ENCODE data around the gene TOP2A.
A peak's percentile ranks its signal among the peaks of the same experiment; 100 is the strongest.

The TOP2A gene, protein sequence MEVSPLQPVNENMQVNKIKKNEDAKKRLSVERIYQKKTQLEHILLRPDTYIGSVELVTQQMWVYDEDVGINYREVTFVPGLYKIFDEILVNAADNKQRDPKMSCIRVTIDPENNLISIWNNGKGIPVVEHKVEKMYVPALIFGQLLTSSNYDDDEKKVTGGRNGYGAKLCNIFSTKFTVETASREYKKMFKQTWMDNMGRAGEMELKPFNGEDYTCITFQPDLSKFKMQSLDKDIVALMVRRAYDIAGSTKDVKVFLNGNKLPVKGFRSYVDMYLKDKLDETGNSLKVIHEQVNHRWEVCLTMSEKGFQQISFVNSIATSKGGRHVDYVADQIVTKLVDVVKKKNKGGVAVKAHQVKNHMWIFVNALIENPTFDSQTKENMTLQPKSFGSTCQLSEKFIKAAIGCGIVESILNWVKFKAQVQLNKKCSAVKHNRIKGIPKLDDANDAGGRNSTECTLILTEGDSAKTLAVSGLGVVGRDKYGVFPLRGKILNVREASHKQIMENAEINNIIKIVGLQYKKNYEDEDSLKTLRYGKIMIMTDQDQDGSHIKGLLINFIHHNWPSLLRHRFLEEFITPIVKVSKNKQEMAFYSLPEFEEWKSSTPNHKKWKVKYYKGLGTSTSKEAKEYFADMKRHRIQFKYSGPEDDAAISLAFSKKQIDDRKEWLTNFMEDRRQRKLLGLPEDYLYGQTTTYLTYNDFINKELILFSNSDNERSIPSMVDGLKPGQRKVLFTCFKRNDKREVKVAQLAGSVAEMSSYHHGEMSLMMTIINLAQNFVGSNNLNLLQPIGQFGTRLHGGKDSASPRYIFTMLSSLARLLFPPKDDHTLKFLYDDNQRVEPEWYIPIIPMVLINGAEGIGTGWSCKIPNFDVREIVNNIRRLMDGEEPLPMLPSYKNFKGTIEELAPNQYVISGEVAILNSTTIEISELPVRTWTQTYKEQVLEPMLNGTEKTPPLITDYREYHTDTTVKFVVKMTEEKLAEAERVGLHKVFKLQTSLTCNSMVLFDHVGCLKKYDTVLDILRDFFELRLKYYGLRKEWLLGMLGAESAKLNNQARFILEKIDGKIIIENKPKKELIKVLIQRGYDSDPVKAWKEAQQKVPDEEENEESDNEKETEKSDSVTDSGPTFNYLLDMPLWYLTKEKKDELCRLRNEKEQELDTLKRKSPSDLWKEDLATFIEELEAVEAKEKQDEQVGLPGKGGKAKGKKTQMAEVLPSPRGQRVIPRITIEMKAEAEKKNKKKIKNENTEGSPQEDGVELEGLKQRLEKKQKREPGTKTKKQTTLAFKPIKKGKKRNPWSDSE (N-terminal part only)

GRCh38 chr17:40417609-40418427 is at the start of gene TOP2A:
Gene TOP2A, minus strand, starts transcription at chr17:40417896. Its CDS starts 105 bp downstream, at chr17:40417791.
- DNase-seq (ENCODE audit: low spot score), result peak; percentile 98

- no peak for DNase-seq (ENCODE audit: low spot score)
Measured at GRCh38 chr17:40467281-40467867, 49.7 kb upstream of the TOP2A start.

DNA sequence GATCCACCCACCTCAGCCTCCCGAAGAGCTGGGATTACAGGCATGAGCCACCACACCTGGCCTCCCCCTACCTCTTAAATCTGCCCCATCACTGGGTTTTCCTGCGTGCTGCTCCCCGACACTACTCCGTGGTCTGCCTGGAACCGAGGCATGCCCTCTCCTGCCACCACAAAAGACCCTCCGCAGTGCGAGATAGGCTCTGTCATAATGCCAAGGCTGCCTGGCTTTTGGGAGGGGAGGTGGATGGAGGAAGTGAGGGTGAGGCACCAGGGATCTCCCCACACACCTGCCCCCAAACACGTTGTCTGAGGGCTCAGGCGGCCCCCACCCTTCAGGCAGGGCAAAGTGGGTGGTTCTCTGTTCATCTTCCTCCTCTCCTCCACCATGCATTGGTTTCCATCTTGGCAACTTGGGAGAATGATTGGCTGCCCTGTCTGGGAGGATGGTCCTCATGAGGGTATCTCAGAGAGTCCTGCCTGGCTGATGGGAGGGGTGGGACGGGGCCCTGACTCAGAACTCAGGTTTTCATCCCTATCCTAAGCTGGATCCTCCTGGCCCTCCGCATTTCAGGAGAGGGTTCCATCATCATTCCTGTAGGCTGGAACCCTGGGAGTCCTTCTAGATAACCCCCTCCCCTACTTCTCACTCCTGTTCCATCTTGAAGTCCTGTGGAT is 48.7 kb upstream of the TOP2A start:
- DNase-seq (ENCODE audit: low spot score), result no peak

DNA sequence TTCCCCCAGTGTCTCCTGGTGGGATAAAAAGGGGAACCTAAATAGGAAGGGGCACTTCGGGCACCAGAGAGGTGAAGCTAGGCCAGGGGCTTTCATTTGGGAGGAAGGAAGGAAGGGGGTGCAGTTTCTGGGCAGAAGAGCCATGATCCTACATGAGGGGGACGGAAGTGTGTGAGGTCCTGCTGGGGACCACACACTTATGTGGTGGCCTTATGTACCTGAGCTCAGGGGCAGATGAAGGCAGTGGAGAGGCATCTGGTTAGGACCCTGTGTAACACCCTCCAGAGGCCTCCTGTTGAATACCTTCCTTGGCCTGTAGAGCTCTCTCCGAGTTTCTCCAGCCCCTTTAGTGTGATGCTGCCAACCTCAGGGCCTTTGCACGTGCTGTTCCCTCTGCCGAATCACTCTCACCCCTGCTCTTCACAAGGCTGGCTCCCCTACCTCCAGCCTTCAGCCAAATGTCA is 46.7 kb upstream of the TOP2A start:
- DNase-seq (ENCODE audit: low spot score), result no peak

DNA sequence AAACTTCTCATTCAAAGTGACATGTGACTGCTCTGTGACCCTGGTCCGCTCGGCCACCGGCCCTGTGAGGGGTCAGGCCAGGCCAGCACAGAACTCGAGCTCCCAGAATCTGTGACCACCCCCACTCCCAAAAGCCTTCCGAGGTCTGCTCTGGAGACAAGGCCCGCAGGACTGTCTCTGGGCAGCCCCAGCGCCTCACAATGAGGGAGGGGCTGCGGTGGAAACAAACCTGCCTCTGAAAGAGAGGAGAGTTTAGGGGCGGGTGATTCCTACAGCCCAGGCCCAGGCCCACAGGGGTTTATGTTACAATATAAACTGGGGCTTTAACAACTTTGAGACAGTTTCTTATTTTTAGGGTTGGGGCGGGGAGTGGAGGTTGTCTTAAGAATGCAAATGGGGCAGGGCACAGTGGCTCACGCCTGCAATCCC is 45.4 kb upstream of the TOP2A start:
- no peak for DNase-seq (ENCODE audit: low spot score)

- DNase-seq (ENCODE audit: low spot score), result no peak
Measured at GRCh38 chr17:40462343-40463121, 44.8 kb upstream of the TOP2A start.

- DNase-seq (ENCODE audit: low spot score), result no peak
Measured at GRCh38 chr17:40461732-40462342, 44.1 kb upstream of the TOP2A start.

GRCh38 chr17:40460968-40461731 is 43.5 kb upstream of the TOP2A start:
- no peak for DNase-seq (ENCODE audit: low spot score)

DNA sequence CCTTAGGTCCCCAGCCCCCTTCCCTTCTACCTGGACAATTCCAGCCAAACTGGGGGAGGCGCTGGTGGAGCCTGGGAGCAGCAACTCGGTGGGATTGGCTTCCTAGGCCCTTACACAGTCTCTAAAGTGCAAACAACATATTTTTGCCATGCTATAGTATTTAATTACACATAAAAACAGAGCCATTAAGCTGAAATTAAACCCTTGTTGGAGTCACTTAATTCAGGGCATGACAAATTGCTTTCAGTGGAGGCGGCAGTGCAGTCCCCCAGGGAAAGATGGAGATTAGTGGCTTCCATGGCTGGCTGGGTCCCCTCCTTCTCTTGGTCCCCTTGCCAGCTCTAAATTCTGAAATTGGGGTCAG is 42.9 kb upstream of the TOP2A start:
- no peak for DNase-seq (ENCODE audit: low spot score)

DNA sequence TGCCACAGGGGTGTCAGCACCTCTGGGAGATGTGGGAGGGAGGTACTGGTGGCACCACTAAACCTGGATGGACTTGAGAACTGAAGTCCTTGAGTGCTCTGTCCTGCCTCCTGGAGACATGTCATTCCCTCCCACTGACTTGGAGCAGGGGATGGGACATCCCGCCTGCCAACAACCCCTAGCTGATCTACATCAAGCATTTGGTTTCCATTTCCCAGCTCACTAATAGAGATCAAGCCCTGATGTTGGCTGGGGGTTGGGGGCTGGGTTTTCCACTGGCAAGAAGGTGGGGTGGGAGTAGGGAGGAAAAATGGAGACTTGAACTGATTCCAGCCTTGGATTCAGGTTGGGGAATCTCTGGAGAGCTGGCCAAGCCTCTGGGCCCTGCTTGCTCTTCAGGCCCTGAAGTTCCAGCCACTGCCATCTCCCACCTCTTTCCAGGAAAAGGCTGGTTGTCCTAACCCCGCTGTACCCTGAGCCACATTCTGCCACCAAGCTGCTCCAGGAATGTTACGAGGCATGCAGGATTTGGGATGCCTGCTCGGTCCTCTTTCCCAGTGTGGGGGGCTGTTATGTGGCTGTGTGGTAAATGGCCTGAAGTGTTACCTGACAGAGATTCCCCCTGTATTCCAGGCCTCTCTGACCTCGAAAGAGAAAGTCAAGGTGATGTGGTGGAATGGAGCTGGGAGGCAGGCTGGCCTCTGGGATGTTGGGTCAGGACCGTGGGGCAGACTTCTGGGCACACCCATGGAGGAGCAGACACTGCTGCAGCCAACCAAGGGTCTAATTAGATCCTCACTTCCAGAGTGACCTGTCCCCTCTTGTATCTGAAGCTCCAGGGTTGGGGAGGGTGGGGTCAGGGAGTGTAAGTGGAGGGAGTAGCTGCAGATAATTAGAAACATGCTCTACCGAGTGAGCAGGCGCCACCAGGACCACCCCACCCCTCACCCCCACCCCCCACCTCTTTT is 42.2 kb upstream of the TOP2A start:
- no peak for DNase-seq (ENCODE audit: low spot score)

- no peak for DNase-seq (ENCODE audit: low spot score)
Measured at GRCh38 chr17:40458851-40459482, 41.3 kb upstream of the TOP2A start.

GRCh38 chr17:40457964-40458791 is 40.5 kb upstream of the TOP2A start:
- DNase-seq (ENCODE audit: low spot score), result no peak

- no peak for DNase-seq (ENCODE audit: low spot score)
Measured at GRCh38 chr17:40457369-40457768, 39.7 kb upstream of the TOP2A start.

DNA sequence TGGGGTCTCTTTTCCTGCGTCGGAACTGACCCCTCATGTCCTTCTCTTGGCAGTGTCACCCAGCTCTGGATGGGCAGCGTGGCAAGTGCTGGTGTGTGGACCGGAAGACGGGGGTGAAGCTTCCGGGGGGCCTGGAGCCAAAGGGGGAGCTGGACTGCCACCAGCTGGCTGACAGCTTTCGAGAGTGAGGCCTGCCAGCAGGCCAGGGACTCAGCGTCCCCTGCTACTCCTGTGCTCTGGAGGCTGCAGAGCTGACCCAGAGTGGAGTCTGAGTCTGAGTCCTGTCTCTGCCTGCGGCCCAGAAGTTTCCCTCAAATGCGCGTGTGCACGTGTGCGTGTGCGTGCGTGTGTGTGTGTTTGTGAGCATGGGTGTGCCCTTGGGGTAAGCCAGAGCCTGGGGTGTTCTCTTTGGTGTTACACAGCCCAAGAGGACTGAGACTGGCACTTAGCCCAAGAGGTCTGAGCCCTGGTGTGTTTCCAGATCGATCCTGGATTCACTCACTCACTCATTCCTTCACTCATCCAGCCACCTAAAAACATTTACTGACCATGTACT is 38.8 kb upstream of the TOP2A start:
- no peak for DNase-seq (ENCODE audit: low spot score)

DNA sequence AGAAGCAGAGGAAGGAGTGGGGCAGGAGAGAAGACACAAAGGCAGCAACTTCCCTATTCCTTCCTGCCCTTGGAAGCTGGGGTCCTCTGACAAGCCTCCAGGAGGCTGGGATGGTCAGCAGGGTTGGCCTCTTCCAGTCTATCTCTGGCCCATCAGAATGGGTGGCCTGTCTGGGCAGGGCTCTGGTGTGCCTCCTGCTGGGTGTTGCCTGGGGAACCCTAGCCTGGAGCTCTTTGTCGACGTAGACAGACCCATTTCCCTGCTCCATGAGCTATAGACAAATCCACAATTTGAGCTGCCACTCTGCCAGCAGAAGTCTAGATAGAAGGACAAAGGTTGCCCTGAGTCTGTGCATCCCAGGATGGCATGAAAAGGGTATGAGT is 36.9 kb upstream of the TOP2A start:
- no peak for DNase-seq (ENCODE audit: low spot score)

All from Ammon's horn (tissue), 1 donor.